ENCODE data around the gene MT1F. TPM values are rescaled to one million over a fixed set of nuclear protein-coding genes. Genes with fewer than 3 reads are reported as not detected.
A peak's percentile ranks its signal among the peaks of the same experiment; 100 is the strongest.

MT1F gene
- polyA plus RNA-seq, 1 donor = 77.0 TPM

DNA sequence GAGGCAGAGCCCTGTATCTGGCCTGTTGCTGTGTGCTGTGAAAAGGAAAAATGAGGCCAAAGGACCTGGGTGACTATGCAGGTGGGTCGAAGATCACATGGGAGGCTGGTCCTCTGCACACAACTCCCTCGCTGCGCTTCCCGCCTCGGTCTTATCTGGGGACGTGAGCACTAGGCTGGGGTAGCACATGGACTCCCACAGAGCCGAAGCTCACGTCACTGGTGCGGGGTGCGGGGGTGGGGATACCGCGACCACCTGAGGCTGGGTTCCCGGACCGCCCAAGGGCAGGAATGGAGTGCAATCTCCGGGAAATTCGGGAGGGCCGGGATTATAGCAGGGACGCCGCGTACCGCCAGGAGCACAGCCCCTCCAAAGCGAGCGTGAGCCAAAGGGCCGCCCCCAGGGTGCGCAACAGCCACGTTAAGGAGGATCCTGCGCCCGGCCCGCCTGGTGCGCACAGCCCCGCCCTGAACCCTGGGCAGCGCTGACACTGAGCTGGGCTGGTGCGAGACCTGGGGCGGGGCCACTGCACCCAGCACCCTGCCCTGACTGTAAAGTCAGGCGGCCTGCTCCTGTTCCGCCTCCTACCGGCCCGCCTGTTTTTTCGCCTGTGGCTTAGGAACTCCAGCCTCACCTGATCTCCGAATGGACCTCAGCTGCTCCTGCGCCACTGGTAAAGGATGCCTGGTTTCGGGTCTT, 14.5 kb upstream of the MT1F start:
- H3K27ac ChIP-seq (ENCODE audit: low read length) = no peak overlapping the region
- DNase-seq = peak; percentile 78 to 86
- peaks cover 68% of the 10 kb centered on the region for H3K27me3 ChIP-seq (ENCODE audit: control insufficient read depth, insufficient read depth, low read length)
- peaks cover 2% of the 10 kb centered on the region for H3K9me3 ChIP-seq (ENCODE audit: control insufficient read depth, low read depth, low read length)
- H3K4me3 ChIP-seq (ENCODE audit: low read length) = peak overlapping the region; percentile 27
- 0% methylated on average over 2 of the region's 42 CpGs for WGBS (ENCODE audit: insufficient coverage, low lambda C conversion rate)
- peaks cover 30% of the 10 kb centered on the region for H3K4me1 ChIP-seq (ENCODE audit: control insufficient read depth, insufficient read depth, low read length)
- no peaks in the 10 kb centered on the region for H3K36me3 ChIP-seq (ENCODE audit: control insufficient read depth, insufficient read depth, low read length)

DNA sequence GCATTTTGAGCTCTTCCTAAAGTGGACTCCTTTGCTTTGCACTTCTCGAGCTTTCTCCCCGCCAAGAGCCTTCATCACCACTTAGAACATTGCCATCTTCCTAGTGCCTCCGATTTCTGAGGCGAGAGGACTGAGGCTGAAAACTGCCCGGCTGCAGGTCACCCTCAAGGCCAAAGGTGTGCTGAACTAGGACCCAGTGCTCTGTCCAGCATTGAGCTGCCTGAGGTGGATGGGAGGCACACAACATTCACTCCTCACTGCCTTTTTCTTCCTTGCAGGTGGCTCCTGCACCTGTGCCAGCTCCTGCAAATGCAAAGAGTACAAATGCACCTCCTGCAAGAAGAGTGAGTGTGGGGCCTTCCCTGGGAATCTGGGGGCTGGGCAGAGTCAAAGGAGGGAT, 13.9 kb upstream of the MT1F start:
- WGBS (ENCODE audit: insufficient coverage, low lambda C conversion rate) = no CpG with 5 or more reads among the region's 5 CpGs
- Histone ChIP-seq H3K27ac (ENCODE audit: low read length) (no peak overlapping the region), H3K36me3 (ENCODE audit: control insufficient read depth, insufficient read depth, low read length) (no peaks in the 10 kb centered on the region), H3K9me3 (ENCODE audit: control insufficient read depth, low read depth, low read length) (peaks cover 2% of the 10 kb centered on the region), H3K4me3 (ENCODE audit: low read length) (no peak overlapping the region), H3K4me1 (ENCODE audit: control insufficient read depth, insufficient read depth, low read length) (peaks cover 31% of the 10 kb centered on the region), H3K27me3 (ENCODE audit: control insufficient read depth, insufficient read depth, low read length) (peaks cover 68% of the 10 kb centered on the region)
- no peak for DNase-seq

DNA sequence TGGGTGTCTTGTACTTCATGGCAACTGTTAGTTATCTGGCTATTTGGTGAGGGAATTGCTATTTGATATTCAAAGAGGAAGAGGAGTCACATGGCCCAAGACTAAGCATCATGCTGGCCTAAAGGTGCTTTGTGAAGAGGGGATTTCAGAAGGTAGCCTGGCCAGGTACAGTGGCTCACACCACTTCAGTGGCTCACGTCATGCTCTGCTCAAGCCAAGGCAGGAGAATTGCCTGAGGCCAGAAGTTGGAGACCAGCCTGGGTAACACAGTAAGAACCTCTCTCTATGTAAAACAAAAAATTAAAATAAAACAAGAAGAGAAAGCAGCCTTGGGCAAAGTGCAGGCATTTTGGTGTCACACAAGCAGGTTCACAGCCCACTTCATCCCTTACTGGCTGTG, 12.4 kb upstream of the MT1F start:
- H3K27me3 ChIP-seq (ENCODE audit: control insufficient read depth, insufficient read depth, low read length) = peaks cover 61% of the 10 kb centered on the region
- H3K36me3 ChIP-seq (ENCODE audit: control insufficient read depth, insufficient read depth, low read length) = no peaks in the 10 kb centered on the region
- DNase-seq = no peak
- no peak overlapping the region for H3K4me3 ChIP-seq (ENCODE audit: low read length)
- no CpG with 5 or more reads among the region's 1 CpG for WGBS (ENCODE audit: insufficient coverage, low lambda C conversion rate)
- H3K9me3 ChIP-seq (ENCODE audit: control insufficient read depth, low read depth, low read length) = peaks cover 2% of the 10 kb centered on the region
- H3K4me1 ChIP-seq (ENCODE audit: control insufficient read depth, insufficient read depth, low read length) = peaks cover 33% of the 10 kb centered on the region
- no peak overlapping the region for H3K27ac ChIP-seq (ENCODE audit: low read length)

DNA sequence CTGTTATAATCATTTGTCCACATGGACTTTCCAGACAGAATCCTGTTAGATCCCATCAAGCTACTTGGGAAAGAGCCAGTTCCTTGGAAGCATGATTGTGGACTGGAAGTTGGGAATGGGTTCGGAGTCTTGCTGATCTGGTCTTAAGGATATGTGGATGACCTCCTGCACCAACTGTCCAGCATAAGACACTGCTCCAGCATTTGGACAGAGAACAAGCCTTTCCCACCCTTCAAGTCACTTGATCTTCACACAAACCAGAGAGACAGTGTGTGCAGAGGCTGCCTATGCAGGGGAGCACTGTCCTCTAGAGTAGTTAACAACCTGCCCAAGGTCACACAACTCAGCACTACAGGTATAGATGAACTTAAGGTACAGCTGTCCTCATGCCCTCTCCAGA, 11.9 kb upstream of the MT1F start:
- Histone ChIP-seq H3K4me1 (ENCODE audit: control insufficient read depth, insufficient read depth, low read length) (peaks cover 35% of the 10 kb centered on the region), H3K36me3 (ENCODE audit: control insufficient read depth, insufficient read depth, low read length) (no peaks in the 10 kb centered on the region), H3K27me3 (ENCODE audit: control insufficient read depth, insufficient read depth, low read length) (peaks cover 56% of the 10 kb centered on the region), H3K4me3 (ENCODE audit: low read length) (no peak overlapping the region), H3K27ac (ENCODE audit: low read length) (no peak overlapping the region), H3K9me3 (ENCODE audit: control insufficient read depth, low read depth, low read length) (peaks cover 2% of the 10 kb centered on the region)
- WGBS (ENCODE audit: insufficient coverage, low lambda C conversion rate) = no CpG with 5 or more reads among the region's 1 CpG
- no peak for DNase-seq

DNA sequence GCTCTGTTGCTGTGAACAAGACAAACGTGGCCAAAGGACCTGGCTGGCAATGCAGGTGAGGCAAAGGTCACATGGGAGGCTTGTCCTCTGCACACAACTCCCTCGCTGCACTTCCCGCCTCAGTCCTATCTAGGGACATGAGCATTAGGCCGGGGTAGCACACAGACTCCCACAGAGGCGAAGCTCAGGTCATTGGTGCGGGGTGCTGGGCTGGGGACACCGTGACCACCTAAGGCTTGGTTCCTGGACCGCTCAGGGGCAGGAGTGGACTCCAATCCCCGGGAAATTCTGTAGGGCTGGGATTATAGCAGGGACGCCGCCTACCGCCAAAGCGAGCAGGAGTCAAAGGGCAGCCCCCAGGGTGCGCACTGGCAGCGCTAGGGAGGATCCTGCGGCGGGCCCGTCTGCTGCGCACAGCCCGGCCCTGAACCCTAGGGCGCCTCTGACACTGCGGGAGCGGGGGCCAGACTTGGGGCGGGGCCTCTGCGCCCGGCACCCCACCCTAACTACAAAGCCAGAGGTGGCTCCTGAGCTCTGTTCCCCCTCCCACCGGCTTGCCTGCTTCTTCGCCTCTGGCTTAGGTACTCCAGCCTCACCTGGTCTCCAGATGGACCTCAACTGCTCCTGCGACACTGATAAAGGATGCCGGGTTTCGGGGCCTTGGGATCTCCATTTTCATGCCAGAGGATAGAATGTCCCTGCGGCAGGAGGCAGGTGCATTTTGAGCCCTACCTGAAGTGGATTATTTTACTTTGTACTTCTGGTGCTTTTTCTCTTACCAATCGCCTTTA, 9.9 kb upstream of the MT1F start:
- Histone ChIP-seq H3K9me3 (ENCODE audit: control insufficient read depth, low read depth, low read length) (peaks cover 2% of the 10 kb centered on the region), H3K27me3 (ENCODE audit: control insufficient read depth, insufficient read depth, low read length) (peaks cover 43% of the 10 kb centered on the region), H3K4me3 (ENCODE audit: low read length) (no peak overlapping the region), H3K36me3 (ENCODE audit: control insufficient read depth, insufficient read depth, low read length) (no peaks in the 10 kb centered on the region), H3K4me1 (ENCODE audit: control insufficient read depth, insufficient read depth, low read length) (peaks cover 33% of the 10 kb centered on the region), H3K27ac (ENCODE audit: low read length) (no peak overlapping the region)
- no CpG with 5 or more reads among the region's 33 CpGs for WGBS (ENCODE audit: insufficient coverage, low lambda C conversion rate)
- peak in 1 of 2 donors; percentile 79 for DNase-seq

DNA sequence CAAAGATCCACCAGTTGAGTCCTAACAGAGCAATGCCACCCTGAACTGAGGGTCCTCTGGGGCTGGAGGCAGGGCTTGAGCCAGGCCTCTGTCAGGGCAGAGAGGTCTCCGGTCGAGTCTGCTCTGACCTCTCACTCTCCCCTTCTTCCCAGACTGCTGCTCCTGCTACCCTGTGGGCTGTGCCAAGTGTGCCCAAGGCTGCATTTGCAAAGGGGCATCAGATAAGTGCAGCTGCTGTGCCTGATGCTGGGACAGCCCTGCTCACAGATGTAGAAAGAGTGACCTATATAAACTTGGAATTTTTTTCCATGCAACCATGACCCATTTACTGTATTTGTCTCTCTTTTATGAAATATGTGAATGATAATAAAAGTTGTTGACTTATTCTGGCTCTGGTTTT, 8.5 kb upstream of the MT1F start:
- H3K27me3 ChIP-seq (ENCODE audit: control insufficient read depth, insufficient read depth, low read length) = peaks cover 29% of the 10 kb centered on the region
- H3K4me1 ChIP-seq (ENCODE audit: control insufficient read depth, insufficient read depth, low read length) = peaks cover 20% of the 10 kb centered on the region
- H3K36me3 ChIP-seq (ENCODE audit: control insufficient read depth, insufficient read depth, low read length) = no peaks in the 10 kb centered on the region
- no peaks in the 10 kb centered on the region for H3K9me3 ChIP-seq (ENCODE audit: control insufficient read depth, low read depth, low read length)
- no peak for DNase-seq
- WGBS (ENCODE audit: insufficient coverage, low lambda C conversion rate) = no CpG with 5 or more reads among the region's 2 CpGs
- H3K27ac ChIP-seq (ENCODE audit: low read length) = no peak overlapping the region
- H3K4me3 ChIP-seq (ENCODE audit: low read length) = no peak overlapping the region

DNA sequence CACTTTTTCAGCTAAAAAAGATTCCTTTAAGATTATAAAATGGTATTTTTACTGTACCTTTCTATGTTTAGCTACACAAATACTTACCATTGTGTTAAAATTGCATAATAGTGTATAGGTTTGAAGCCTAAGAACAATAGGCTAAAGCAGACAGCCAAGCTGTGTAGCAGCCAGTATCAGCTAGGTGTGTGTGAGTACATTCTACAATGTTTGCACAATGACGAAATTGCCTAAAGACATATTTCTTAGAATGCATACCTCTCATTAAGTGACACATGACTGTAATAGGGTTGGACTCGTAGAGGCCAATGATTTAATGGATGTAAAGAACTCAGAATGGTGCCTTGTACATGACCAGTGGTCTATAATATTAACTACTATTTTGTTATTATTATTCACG, 7.9 kb upstream of the MT1F start:
- H3K4me3 ChIP-seq (ENCODE audit: low read length) = no peak overlapping the region
- no peak overlapping the region for H3K27ac ChIP-seq (ENCODE audit: low read length)
- DNase-seq = peak; percentile 63 to 82
- no peaks in the 10 kb centered on the region for H3K9me3 ChIP-seq (ENCODE audit: control insufficient read depth, low read depth, low read length)
- peaks cover 29% of the 10 kb centered on the region for H3K27me3 ChIP-seq (ENCODE audit: control insufficient read depth, insufficient read depth, low read length)
- no peaks in the 10 kb centered on the region for H3K36me3 ChIP-seq (ENCODE audit: control insufficient read depth, insufficient read depth, low read length)
- no CpG with 5 or more reads among the region's 3 CpGs for WGBS (ENCODE audit: insufficient coverage, low lambda C conversion rate)
- peaks cover 20% of the 10 kb centered on the region for H3K4me1 ChIP-seq (ENCODE audit: control insufficient read depth, insufficient read depth, low read length)

DNA sequence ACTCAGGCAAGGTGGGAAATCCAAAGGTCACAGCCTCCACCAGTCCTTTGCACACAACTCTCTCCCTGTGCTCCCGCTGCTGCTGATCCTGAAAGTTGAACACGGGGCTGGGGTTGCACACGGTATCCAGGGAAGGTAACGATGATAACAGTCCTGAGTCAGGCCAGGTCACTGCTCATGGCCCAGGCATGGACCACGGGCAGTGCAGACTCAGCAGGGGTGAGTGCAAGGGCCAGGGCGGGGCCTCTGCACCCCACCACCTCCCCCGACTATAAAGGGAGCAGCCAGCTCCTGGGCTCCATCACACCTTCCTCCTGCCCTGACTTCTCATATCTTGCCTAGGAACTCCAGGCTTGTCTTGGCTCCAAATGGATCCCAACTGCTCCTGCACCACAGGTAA, 6.2 kb upstream of the MT1F start, which contains the start of gene MT1B:
Gene MT1B (plus strand): TSS at position 301 of the 400 bp plus-strand sequence. CDS start 68 bp downstream, at position 369.
- Histone ChIP-seq H3K9me3 (ENCODE audit: control insufficient read depth, low read depth, low read length) (no peaks in the 10 kb centered on the region), H3K36me3 (ENCODE audit: control insufficient read depth, insufficient read depth, low read length) (no peaks in the 10 kb centered on the region), H3K4me1 (ENCODE audit: control insufficient read depth, insufficient read depth, low read length) (peaks cover 20% of the 10 kb centered on the region), H3K4me3 (ENCODE audit: low read length) (no peak within 1 kb of the TSS), H3K27me3 (ENCODE audit: control insufficient read depth, insufficient read depth, low read length) (peaks cover 24% of the 10 kb centered on the region), H3K27ac (ENCODE audit: low read length) (no peak within 1 kb of the TSS)
- DNase-seq = no peak
- WGBS (ENCODE audit: insufficient coverage, low lambda C conversion rate) = no CpG with 5 or more reads among the region's 7 CpGs

DNA sequence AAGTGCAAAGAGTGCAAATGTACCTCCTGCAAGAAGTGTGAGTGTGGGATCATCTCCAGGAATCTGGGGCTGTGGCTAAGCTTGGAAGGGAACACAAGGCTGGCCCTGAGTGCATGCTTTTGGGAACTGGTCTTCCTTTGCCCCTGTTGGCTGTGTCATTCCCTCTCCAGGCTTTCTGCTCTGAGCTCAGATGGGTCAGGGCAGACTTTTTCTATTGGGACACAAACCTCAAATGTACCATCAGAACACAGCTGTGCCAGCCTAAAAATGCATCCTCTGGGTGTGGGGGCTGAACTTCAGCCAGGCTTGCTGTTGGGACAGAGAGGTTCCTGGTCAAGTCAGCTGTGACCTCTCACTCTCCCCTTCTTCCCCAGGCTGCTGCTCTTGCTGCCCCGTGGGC, 5.2 kb upstream of the MT1F start:
- Histone ChIP-seq H3K27me3 (ENCODE audit: control insufficient read depth, insufficient read depth, low read length) (peaks cover 23% of the 10 kb centered on the region), H3K9me3 (ENCODE audit: control insufficient read depth, low read depth, low read length) (no peaks in the 10 kb centered on the region), H3K27ac (ENCODE audit: low read length) (no peak overlapping the region), H3K36me3 (ENCODE audit: control insufficient read depth, insufficient read depth, low read length) (no peaks in the 10 kb centered on the region), H3K4me1 (ENCODE audit: control insufficient read depth, insufficient read depth, low read length) (peaks cover 17% of the 10 kb centered on the region), H3K4me3 (ENCODE audit: low read length) (no peak overlapping the region)
- DNase-seq = no peak
- WGBS (ENCODE audit: insufficient coverage, low lambda C conversion rate) = no CpG with 5 or more reads among the region's 1 CpG

DNA sequence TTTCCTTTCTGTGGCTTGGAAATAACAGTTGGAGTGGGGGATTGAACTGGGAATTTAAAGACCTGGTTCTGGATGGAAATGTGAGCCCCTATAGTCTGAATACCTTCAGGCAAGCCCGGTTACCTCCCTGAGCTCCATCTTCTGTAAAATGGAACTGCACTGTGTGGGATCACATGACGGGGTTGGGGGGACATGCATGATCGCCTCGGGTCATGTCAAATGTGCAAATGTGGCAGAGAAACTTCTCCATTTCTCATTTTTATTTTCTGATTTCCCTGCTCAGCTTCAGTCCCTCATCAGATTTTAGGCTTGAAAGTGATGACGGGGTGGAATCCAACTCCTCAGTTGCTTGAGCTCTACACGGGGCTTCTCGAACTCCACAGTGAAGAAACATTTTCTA, 4.5 kb upstream of the MT1F start:
- no peak overlapping the region for H3K27ac ChIP-seq (ENCODE audit: low read length)
- peaks cover 25% of the 10 kb centered on the region for H3K27me3 ChIP-seq (ENCODE audit: control insufficient read depth, insufficient read depth, low read length)
- H3K4me1 ChIP-seq (ENCODE audit: control insufficient read depth, insufficient read depth, low read length) = peaks cover 11% of the 10 kb centered on the region
- DNase-seq = no peak
- no peaks in the 10 kb centered on the region for H3K9me3 ChIP-seq (ENCODE audit: control insufficient read depth, low read depth, low read length)
- no peak overlapping the region for H3K4me3 ChIP-seq (ENCODE audit: low read length)
- no peaks in the 10 kb centered on the region for H3K36me3 ChIP-seq (ENCODE audit: control insufficient read depth, insufficient read depth, low read length)
- 100% methylated on average over 1 of the region's 7 CpGs for WGBS (ENCODE audit: insufficient coverage, low lambda C conversion rate)
